HL-60 (cell line): Measurements from ENCODE around the gene PCED1B.

Experiments used
- DNase-seq, 2 experiments: peaks; one replicate each; pipeline ENCODE4 v3.0.0-alpha.2; 2010 to 2020; ENCODE audit warnings: low read depth in 1 of 2, low spot score in 1 of 2
- H3K27ac ChIP-seq: fragments of 250-450 bp; sonication (Bioruptor Pico); replicated peaks from 2 replicates; pipeline ENCODE4 v1.5.1; 2020; ENCODE audit warnings: mild to moderate bottlenecking, moderate library complexity
- H3K27me3 ChIP-seq: fragments of 250-450 bp; sonication (Bioruptor Pico); 2 replicates; pipeline ENCODE4 v1.5.1; 2021; ENCODE audit warnings: mild to moderate bottlenecking, moderate library complexity; ENCODE audit not compliant: insufficient read depth, poor library complexity, severe bottlenecking
- H3K4me3 ChIP-seq: replicated peaks from 2 replicates; pipeline ENCODE4 v1.5.1; 2011; ENCODE audit warnings: mild to moderate bottlenecking, control low read depth, low read length; ENCODE audit not compliant: insufficient read depth
- GABPA ChIP-seq: IDR thresholded peaks from 2 replicates; pipeline ENCODE4 v1.6.1; 2012; ENCODE audit warnings: low read depth
- POLR2AphosphoS5 ChIP-seq: IDR thresholded peaks from 2 replicates; pipeline ENCODE4 v1.6.1; 2012; ENCODE audit warnings: low read depth
- SPI1 ChIP-seq: IDR thresholded peaks from 2 replicates; pipeline ENCODE4 v1.6.1; 2012; ENCODE audit warnings: low read depth, mild to moderate bottlenecking, borderline replicate concordance
- TF ChIP-seq, protein P1 (sequence below): IDR thresholded peaks from one replicate; pipeline ENCODE4 v1.5.1; 2011; ENCODE audit warnings: low read length, control low read depth, inconsistent platforms; ENCODE audit not compliant: insufficient read depth
- TF ChIP-seq, protein P2 (sequence below): IDR thresholded peaks from 2 replicates; pipeline ENCODE4 v1.6.1; 2012; ENCODE audit warnings: low read depth; ENCODE audit not compliant: insufficient replicate concordance

The PCED1B gene

DNA sequence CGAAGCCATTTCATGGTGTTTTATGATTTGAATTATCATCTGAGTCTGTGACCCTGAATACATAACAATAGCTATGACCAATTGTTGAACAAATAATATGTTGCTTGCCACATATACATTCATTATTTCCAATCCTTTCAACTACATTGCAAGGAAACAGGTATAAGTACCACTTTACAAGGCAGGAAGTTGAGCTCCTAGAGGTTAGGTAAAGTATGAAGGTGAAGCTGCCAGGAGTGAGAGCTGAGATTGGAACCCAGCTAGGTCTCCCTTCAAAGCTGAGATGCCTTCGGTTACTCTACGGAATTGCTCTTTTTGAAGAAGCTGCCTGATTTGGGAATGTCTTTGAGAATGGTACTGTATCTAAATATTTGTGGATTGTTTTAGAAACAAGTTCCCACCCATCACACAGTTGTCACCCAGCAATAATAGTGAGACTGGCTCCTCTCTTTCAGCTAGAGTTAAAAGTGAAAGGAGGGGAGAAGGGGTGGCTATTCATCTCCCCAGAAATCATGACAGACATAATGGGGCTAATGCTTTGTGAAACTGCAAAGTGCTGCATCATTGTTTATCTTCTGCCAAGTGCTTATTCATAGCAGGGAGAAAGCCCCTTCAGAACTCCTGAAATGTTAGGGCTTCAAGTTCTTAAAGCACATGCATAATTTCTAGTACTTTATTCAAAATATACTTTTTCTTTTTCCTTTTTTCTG lies 76.2 kb downstream of the PCED1B start:
- Histone ChIP-seq H3K4me3 (no peak overlapping the region), H3K27ac (no peak overlapping the region; the same call in 1 of the 2 replicates), H3K27me3 (no peaks in the 10 kb centered on the region)
- no peak for DNase-seq
- TF ChIP-seq SPI1 (no peak), POLR2AphosphoS5 (no peak), GABPA (no peak)
- TF ChIP-seq, protein P1, sequence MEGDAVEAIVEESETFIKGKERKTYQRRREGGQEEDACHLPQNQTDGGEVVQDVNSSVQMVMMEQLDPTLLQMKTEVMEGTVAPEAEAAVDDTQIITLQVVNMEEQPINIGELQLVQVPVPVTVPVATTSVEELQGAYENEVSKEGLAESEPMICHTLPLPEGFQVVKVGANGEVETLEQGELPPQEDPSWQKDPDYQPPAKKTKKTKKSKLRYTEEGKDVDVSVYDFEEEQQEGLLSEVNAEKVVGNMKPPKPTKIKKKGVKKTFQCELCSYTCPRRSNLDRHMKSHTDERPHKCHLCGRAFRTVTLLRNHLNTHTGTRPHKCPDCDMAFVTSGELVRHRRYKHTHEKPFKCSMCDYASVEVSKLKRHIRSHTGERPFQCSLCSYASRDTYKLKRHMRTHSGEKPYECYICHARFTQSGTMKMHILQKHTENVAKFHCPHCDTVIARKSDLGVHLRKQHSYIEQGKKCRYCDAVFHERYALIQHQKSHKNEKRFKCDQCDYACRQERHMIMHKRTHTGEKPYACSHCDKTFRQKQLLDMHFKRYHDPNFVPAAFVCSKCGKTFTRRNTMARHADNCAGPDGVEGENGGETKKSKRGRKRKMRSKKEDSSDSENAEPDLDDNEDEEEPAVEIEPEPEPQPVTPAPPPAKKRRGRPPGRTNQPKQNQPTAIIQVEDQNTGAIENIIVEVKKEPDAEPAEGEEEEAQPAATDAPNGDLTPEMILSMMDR: no peak

DNA sequence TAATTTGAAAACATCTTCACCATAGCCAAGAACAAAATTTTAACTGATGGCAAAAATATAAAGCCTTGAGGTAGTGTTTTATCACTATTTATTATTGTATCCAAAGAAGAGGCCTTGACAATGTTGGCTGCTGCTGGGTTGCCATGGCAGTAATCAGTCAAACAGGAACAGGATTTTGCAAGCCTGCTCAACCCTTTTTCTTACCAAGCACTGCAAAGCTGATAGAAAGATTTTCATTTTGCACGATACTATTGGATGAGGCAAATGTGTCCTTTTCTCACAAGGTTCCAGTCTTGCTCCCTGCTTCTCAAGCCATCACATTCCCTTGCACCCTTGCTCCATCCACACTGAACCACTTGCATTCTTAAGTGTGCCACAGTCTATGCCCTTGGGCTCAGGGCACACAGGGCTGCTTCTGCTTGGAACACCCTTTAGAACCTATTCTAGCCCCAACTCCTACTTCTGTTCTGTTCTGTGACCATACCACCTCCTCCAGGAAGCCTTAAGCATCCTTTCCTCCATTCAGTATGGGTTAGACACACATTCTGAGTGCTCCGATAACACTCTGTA lies 76.8 kb downstream of the PCED1B start:
- Histone ChIP-seq H3K27ac (no peak overlapping the region; the same call in 1 of the 2 replicates), H3K4me3 (no peak overlapping the region), H3K27me3 (no peaks in the 10 kb centered on the region)
- TF ChIP-seq, protein P2, sequence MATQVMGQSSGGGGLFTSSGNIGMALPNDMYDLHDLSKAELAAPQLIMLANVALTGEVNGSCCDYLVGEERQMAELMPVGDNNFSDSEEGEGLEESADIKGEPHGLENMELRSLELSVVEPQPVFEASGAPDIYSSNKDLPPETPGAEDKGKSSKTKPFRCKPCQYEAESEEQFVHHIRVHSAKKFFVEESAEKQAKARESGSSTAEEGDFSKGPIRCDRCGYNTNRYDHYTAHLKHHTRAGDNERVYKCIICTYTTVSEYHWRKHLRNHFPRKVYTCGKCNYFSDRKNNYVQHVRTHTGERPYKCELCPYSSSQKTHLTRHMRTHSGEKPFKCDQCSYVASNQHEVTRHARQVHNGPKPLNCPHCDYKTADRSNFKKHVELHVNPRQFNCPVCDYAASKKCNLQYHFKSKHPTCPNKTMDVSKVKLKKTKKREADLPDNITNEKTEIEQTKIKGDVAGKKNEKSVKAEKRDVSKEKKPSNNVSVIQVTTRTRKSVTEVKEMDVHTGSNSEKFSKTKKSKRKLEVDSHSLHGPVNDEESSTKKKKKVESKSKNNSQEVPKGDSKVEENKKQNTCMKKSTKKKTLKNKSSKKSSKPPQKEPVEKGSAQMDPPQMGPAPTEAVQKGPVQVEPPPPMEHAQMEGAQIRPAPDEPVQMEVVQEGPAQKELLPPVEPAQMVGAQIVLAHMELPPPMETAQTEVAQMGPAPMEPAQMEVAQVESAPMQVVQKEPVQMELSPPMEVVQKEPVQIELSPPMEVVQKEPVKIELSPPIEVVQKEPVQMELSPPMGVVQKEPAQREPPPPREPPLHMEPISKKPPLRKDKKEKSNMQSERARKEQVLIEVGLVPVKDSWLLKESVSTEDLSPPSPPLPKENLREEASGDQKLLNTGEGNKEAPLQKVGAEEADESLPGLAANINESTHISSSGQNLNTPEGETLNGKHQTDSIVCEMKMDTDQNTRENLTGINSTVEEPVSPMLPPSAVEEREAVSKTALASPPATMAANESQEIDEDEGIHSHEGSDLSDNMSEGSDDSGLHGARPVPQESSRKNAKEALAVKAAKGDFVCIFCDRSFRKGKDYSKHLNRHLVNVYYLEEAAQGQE: no peak
- no peak for TF ChIP-seq GABPA
- TF ChIP-seq, protein P1: no peak
- TF ChIP-seq SPI1: no peak
- no peak for TF ChIP-seq POLR2AphosphoS5
- DNase-seq: peak in 1 of 2 experiments; percentile 40

DNA sequence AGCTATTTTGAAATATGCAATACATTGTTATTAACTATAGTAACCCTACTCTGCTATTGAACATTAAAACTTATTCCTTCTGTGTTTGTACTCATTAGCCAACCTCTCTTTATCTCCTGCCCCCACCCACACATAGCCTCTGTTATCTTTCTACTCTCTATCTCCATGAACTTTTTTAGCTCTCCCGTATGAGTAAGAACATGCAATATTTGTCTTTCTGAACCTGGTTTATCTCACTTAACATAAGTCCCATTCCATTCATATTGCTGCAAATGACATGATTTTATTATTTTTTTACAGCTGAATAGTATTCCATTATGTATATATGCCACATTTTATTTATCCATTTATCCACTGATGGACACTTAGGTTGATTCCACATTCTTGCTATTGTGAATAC lies 79.4 kb downstream of the PCED1B start:
- no peak for DNase-seq
- Histone ChIP-seq H3K4me3 (no peak overlapping the region), H3K27me3 (no peaks in the 10 kb centered on the region), H3K27ac (no peak overlapping the region)
- TF ChIP-seq, protein P2: no peak
- no peak for TF ChIP-seq SPI1
- TF ChIP-seq, protein P1: no peak
- TF ChIP-seq POLR2AphosphoS5: no peak
- no peak for TF ChIP-seq GABPA
